Ovary (tissue), 3 donors: ENCODE results near the gene TTLL10.

Experiments
- EP300 ChIP-seq: sonication (generic); formaldehyde crosslinking; IDR thresholded peaks from one replicate; pipeline ENCODE4 v1.6.1; 2017; ENCODE audit warnings: antibody characterized with exemption
- POLR2A ChIP-seq: fragments of 450-650 bp; IDR thresholded peaks from one replicate; pipeline ENCODE4 v1.6.1; 2017; ENCODE audit warnings: antibody characterized with exemption, mild to moderate bottlenecking, moderate library complexity
- TF ChIP-seq, protein P1 (sequence below), 3 donors: fragments of 450-650 bp in 2 of 3; fragments of 200-600 bp in 1 of 3; IDR thresholded peaks; one replicate each; pipeline versions ENCODE4 v1.5.1 to v1.8.0; 2016 to 2022; ENCODE audit warnings: antibody characterized with exemption in 3 of 3, mild to moderate bottlenecking in 1 of 3
- donor health status: DM: no; HTN: no; CAD: no.

- TF ChIP-seq, protein P1, sequence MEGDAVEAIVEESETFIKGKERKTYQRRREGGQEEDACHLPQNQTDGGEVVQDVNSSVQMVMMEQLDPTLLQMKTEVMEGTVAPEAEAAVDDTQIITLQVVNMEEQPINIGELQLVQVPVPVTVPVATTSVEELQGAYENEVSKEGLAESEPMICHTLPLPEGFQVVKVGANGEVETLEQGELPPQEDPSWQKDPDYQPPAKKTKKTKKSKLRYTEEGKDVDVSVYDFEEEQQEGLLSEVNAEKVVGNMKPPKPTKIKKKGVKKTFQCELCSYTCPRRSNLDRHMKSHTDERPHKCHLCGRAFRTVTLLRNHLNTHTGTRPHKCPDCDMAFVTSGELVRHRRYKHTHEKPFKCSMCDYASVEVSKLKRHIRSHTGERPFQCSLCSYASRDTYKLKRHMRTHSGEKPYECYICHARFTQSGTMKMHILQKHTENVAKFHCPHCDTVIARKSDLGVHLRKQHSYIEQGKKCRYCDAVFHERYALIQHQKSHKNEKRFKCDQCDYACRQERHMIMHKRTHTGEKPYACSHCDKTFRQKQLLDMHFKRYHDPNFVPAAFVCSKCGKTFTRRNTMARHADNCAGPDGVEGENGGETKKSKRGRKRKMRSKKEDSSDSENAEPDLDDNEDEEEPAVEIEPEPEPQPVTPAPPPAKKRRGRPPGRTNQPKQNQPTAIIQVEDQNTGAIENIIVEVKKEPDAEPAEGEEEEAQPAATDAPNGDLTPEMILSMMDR (IDR thresholded peaks at IDR 0.05) = no peak
- TF ChIP-seq POLR2A (no peak), EP300 (no peak)
Observed at GRCh38 chr1:1239227-1239613, 65.5 kb downstream of the TTLL10 start.
